Germinal center (tissue), 1 donor: Measurements from ENCODE around the gene MPG.
A peak's percentile ranks its signal among the peaks of the same experiment; 100 is the strongest.
"Not testable (repeated sequence)": the region's sequence is repeated elsewhere in the genome, so short reads cannot be mapped to it uniquely, and the experiment has no call there.

ENCODE experiments used
- DNase-seq: peaks from one replicate; pipeline ENCODE4 v3.0.0; 2012; ENCODE audit warnings: mixed read lengths, low spot score

The MPG gene

GRCh38 chr16:77807-78443 lies at the start of gene MPG:
Gene MPG, plus strand, starts transcription at chr16:78225. Its CDS starts 85 bp downstream, at chr16:78310.
- DNase-seq = peak; percentile 96

- not testable (repeated sequence) for DNase-seq
Measured at GRCh38 chr16:30627-31026, 47.4 kb upstream of the MPG start.

- not testable (repeated sequence) for DNase-seq
Measured at GRCh38 chr16:33154-33876, 44.7 kb upstream of the MPG start.

- no peak for DNase-seq
Measured at GRCh38 chr16:33877-34647, 44.0 kb upstream of the MPG start.

- no peak for DNase-seq
Measured at GRCh38 chr16:34648-34987, 43.4 kb upstream of the MPG start.

- peak; percentile 42 for DNase-seq
Measured at GRCh38 chr16:35011-35677, 42.9 kb upstream of the MPG start.

GRCh38 chr16:35678-36305 lies 42.2 kb upstream of the MPG start:
- DNase-seq = no peak

GRCh38 chr16:36336-36984 lies 41.6 kb upstream of the MPG start:
- no peak for DNase-seq

- peak; percentile 28 for DNase-seq
Measured at GRCh38 chr16:37511-37910, 40.5 kb upstream of the MPG start.

- DNase-seq = not testable (repeated sequence)
Measured at GRCh38 chr16:38206-38605, 39.8 kb upstream of the MPG start.

- peak; percentile 87 for DNase-seq
Measured at GRCh38 chr16:38941-39892, 38.8 kb upstream of the MPG start.

GRCh38 chr16:41439-42068 lies 36.5 kb upstream of the MPG start:
- no peak for DNase-seq

GRCh38 chr16:42069-42457 lies 36.0 kb upstream of the MPG start:
- no peak for DNase-seq

GRCh38 chr16:42691-43090 lies 35.3 kb upstream of the MPG start:
- DNase-seq = no peak

GRCh38 chr16:43294-43693 lies 34.7 kb upstream of the MPG start:
- no peak for DNase-seq

- DNase-seq = no peak
Measured at GRCh38 chr16:44655-45054, 33.4 kb upstream of the MPG start.

- DNase-seq = no peak
Measured at GRCh38 chr16:45454-45853, 32.6 kb upstream of the MPG start.

- not testable (repeated sequence) for DNase-seq
Measured at GRCh38 chr16:46510-46909, 31.5 kb upstream of the MPG start.

GRCh38 chr16:47234-47633 lies 30.8 kb upstream of the MPG start:
- DNase-seq = no peak
